Smooth muscle cell (in vitro differentiated cells): Measurements from ENCODE around the gene CCDC93. TPM values are rescaled to one million over a fixed set of nuclear protein-coding genes. Genes with fewer than 3 reads are reported as not detected.

ENCODE experiments used
- DNase-seq: peaks from one replicate; lab custom pipeline; 2025; ENCODE audit not compliant: unreplicated experiment; lab: John Stamatoyannopoulos, UW
- H2AFZ ChIP-seq: fragments of 200-600 bp; sonication (generic); 2 replicates; pipeline ENCODE4 v1.6.0; 2016; ENCODE audit warnings: antibody characterized with exemption, low read depth, mild to moderate bottlenecking
- H3F3A ChIP-seq: fragments of 200-600 bp; sonication (generic); 2 replicates; pipeline ENCODE4 v1.6.0; 2017; ENCODE audit warnings: antibody characterized with exemption, low read depth
- H3K27ac ChIP-seq: fragments of 200-600 bp; sonication (generic); 2 replicates; pipeline ENCODE4 v1.5.1; 2016; ENCODE audit warnings: low read depth, mild to moderate bottlenecking
- H3K27me3 ChIP-seq: fragments of 200-600 bp; sonication (generic); 2 replicates; pipeline ENCODE4 v1.6.1; 2016; ENCODE audit warnings: low read depth, mild to moderate bottlenecking
- H3K36me3 ChIP-seq: fragments of 200-600 bp; sonication (generic); 2 replicates; pipeline ENCODE4 v1.5.1; 2016; ENCODE audit warnings: low read depth
- H3K4me1 ChIP-seq: fragments of 200-600 bp; sonication (generic); 2 replicates; pipeline ENCODE4 v1.5.1; 2016; ENCODE audit warnings: low read depth
- H3K4me2 ChIP-seq: fragments of 200-600 bp; sonication (generic); 2 replicates; pipeline ENCODE4 v1.6.0; 2016; ENCODE audit warnings: mild to moderate bottlenecking
- H3K4me3 ChIP-seq: fragments of 200-600 bp; sonication (generic); 2 replicates; pipeline ENCODE4 v1.5.1; 2016; ENCODE audit warnings: mild to moderate bottlenecking
- H3K79me2 ChIP-seq: fragments of 200-600 bp; sonication (generic); 2 replicates; pipeline ENCODE4 v1.6.0; 2016; ENCODE audit warnings: low read depth, mild to moderate bottlenecking
- H3K9ac ChIP-seq: fragments of 200-600 bp; sonication (generic); 2 replicates; pipeline ENCODE4 v1.6.0; 2016; ENCODE audit warnings: low read depth
- H3K9me3 ChIP-seq: fragments of 200-600 bp; sonication (generic); replicated peaks from 2 replicates; pipeline ENCODE4 v1.5.1; 2016; ENCODE audit warnings: low read depth
- H4K20me1 ChIP-seq: fragments of 200-600 bp; sonication (generic); 2 replicates; pipeline ENCODE4 v1.6.0; 2016; ENCODE audit warnings: low read depth
- CTCF ChIP-seq: fragments of 200-600 bp; sonication (generic); IDR thresholded peaks from 2 replicates; pipeline ENCODE4 v1.5.1; 2017; ENCODE audit warnings: borderline replicate concordance, mild to moderate bottlenecking, antibody characterized with exemption; ENCODE audit not compliant: insufficient read depth, poor library complexity, severe bottlenecking
- WGBS: methylation state at CpG from one replicate; pipeline ENCODE4 v1.1.7; 2016; ENCODE audit warnings: low lambda C conversion rate; 5-methylcytosine and 5-hydroxymethylcytosine counted together
- polyA plus RNA-seq: library from polyadenylated mRNA; unstranded; fragments of >200 nt; fragmentation: Nextera tagmentation; extraction: Ambion mirVana; gene quantifications from 2 replicates; pipeline ENCODE4 v1.2.1, GENCODE V29; 2016
- total RNA-seq: library from RNA; depleted of rRNA; stranded (reverse); fragments of >200 nt; gene quantifications from 2 replicates; pipeline ENCODE4 v1.2.3, GENCODE V29; 2014

The CCDC93 gene
- total and polyA plus RNA-seq, 2 experiments from 2014 or later: 9.5 to 13.2 TPM

- peaks cover 18% of the 10 kb centered on the region for H3K4me1 ChIP-seq
- no peak for DNase-seq
- H2AFZ ChIP-seq: no peak overlapping the region
- no peaks in the 10 kb centered on the region for H3K79me2 ChIP-seq
- H3K4me3 ChIP-seq: no peak overlapping the region
- no peak overlapping the region for H3K27ac ChIP-seq
- H3K27me3 ChIP-seq: no peaks in the 10 kb centered on the region
- H3F3A ChIP-seq: no peaks in the 10 kb centered on the region
- no peak for TF ChIP-seq CTCF
- H3K9me3 ChIP-seq: no peaks in the 10 kb centered on the region
- WGBS: 92% methylated on average over 2 of the region's 2 CpGs
- H3K9ac ChIP-seq: no peak overlapping the region
- no peaks in the 10 kb centered on the region for H4K20me1 ChIP-seq
- H3K4me2 ChIP-seq: peak overlapping the region; percentile 8
- no peaks in the 10 kb centered on the region for H3K36me3 ChIP-seq
Observed at GRCh38 chr2:118050974-118051373, 37.1 kb upstream of the CCDC93 start.

- Histone ChIP-seq H3K4me3 (no peak overlapping the region), H3K27ac (no peak overlapping the region), H4K20me1 (no peaks in the 10 kb centered on the region), H3K4me2 (peak overlapping the region; percentile 8), H3K9me3 (no peaks in the 10 kb centered on the region), H3K9ac (no peak overlapping the region), H3K27me3 (no peaks in the 10 kb centered on the region), H3F3A (no peaks in the 10 kb centered on the region), H3K79me2 (no peaks in the 10 kb centered on the region), H2AFZ (no peak overlapping the region), H3K36me3 (no peaks in the 10 kb centered on the region), H3K4me1 (peaks cover 17% of the 10 kb centered on the region)
- no peak for TF ChIP-seq CTCF
- 70% methylated on average over 3 of the region's 3 CpGs for WGBS
- no peak for DNase-seq
Observed at GRCh38 chr2:118050386-118050785, 36.5 kb upstream of the CCDC93 start.

GRCh38 chr2:118049816-118050140 lies 35.9 kb upstream of the CCDC93 start:
- H2AFZ ChIP-seq: no peak overlapping the region
- no peak for DNase-seq
- no peaks in the 10 kb centered on the region for H3K79me2 ChIP-seq
- no peak overlapping the region for H3K4me3 ChIP-seq
- H3K27ac ChIP-seq: no peak overlapping the region
- peak overlapping the region; percentile 8 for H3K4me2 ChIP-seq
- TF ChIP-seq CTCF: no peak
- H3F3A ChIP-seq: no peaks in the 10 kb centered on the region
- H3K9me3 ChIP-seq: no peaks in the 10 kb centered on the region
- H4K20me1 ChIP-seq: no peaks in the 10 kb centered on the region
- no peaks in the 10 kb centered on the region for H3K27me3 ChIP-seq
- H3K4me1 ChIP-seq: peaks cover 16% of the 10 kb centered on the region
- no peak overlapping the region for H3K9ac ChIP-seq
- no peaks in the 10 kb centered on the region for H3K36me3 ChIP-seq

GRCh38 chr2:118049140-118049815 lies 35.4 kb upstream of the CCDC93 start:
- Histone ChIP-seq H3K36me3 (no peaks in the 10 kb centered on the region), H3K4me3 (no peak overlapping the region), H3K4me2 (no peak overlapping the region), H3F3A (no peaks in the 10 kb centered on the region), H4K20me1 (no peaks in the 10 kb centered on the region), H3K27ac (no peak overlapping the region), H3K4me1 (peaks cover 16% of the 10 kb centered on the region), H3K79me2 (no peaks in the 10 kb centered on the region), H2AFZ (no peak overlapping the region), H3K9me3 (no peaks in the 10 kb centered on the region), H3K27me3 (no peaks in the 10 kb centered on the region), H3K9ac (no peak overlapping the region)
- TF ChIP-seq CTCF: no peak
- no peak for DNase-seq
- WGBS: 95% methylated on average over 3 of the region's 3 CpGs
